ENCODE measurements around the gene TSPAN18.

- TF ChIP-seq POLR2AphosphoS5 (IDR thresholded peaks at IDR 0.05; ENCODE audit: low read depth, low read length) (no peak), SIN3A (IDR thresholded peaks at IDR 0.05; ENCODE audit: borderline replicate concordance, insufficient read depth, low read depth, low read length) (no peak), CTCF (IDR thresholded peaks at IDR 0.05) (no peak), TCF7L2 (IDR thresholded peaks at IDR 0.05; ENCODE audit: low read depth, low read length) (no peak)
These were observed 25.5 kb upstream of the TSPAN18 start for GRCh38 chr11:44701276-44701675.

Data from Panc1 (cell line).